HFFc6 (cell line): Measurements from ENCODE around the gene FRMD3. TPM values are rescaled to one million over a fixed set of nuclear protein-coding genes. Genes with fewer than 3 reads are reported as not detected.

Experiments used
- DNase-seq: peaks from one replicate; pipeline ENCODE4 v3.0.0-alpha.2; 2018
- H3K27ac Mint-ChIP-seq: 2 replicates; pipeline ENCODE4 v1.8.0; 2020; ENCODE audit warnings: mild to moderate bottlenecking, mixed read lengths
- H3K27me3 Mint-ChIP-seq: 2 replicates; pipeline ENCODE4 v1.8.0; 2021; ENCODE audit warnings: mild to moderate bottlenecking, moderate library complexity, mixed read lengths; ENCODE audit not compliant: insufficient read depth
- H3K36me3 Mint-ChIP-seq: 2 replicates; pipeline ENCODE4 v1.8.0; 2021; ENCODE audit warnings: low read depth, mixed read lengths
- H3K4me1 Mint-ChIP-seq: 2 replicates; pipeline ENCODE4 v1.8.0; 2020; ENCODE audit warnings: low read depth, mixed read lengths
- H3K4me3 Mint-ChIP-seq: 2 replicates; pipeline ENCODE4 v1.8.0; 2020; ENCODE audit warnings: mild to moderate bottlenecking, moderate library complexity, mixed read lengths
- H3K9me3 Mint-ChIP-seq: 2 replicates; pipeline ENCODE4 v1.8.0; 2020; ENCODE audit warnings: mild to moderate bottlenecking, mixed read lengths
- total RNA-seq, 6 experiments: library from RNA; stranded (reverse); fragmentation: NEBNext Ultra II Directional; extraction: Animal tissue kit (Norgen Biotek cat#: 25700); gene quantifications; 2 replicates in 1 of 6; 3 replicates in 5 of 6; pipeline ENCODE4 v1.2.3, GENCODE V29; 2021
- TF ChIP-seq, protein P1 (sequence below): fragments of 200-600 bp; sonication (generic); IDR thresholded peaks from 2 replicates; pipeline ENCODE4 v1.5.0; 2021; ENCODE audit warnings: antibody characterized with exemption, mild to moderate bottlenecking

The FRMD3 gene
- total RNA-seq, 6 experiments from 2014 or later: 4.0 to 14.9 (median 12.7) TPM

DNA sequence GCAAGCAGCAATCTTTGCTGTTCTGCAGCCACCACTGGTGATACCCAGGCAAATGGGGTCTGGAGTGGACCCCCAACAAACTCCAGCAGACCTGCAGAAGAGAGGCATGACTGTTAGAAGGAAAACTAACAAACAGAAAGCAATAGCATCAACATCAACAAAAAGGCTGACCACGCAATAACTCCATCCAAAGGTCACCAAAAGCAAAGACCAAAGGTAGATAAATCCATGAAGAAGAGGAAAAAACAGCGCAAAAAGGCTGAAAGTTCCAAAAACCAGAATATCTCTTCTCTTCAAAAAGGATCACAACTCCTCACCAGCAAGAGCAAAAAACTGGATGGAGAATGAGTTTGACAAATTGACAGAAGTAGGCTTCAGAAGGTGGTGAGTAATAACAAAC is 23.4 kb downstream of the FRMD3 start:
- Mint-ChIP-seq H3K4me3 (no peak overlapping the region), H3K36me3 (peaks cover 18% of the 10 kb centered on the region), H3K27me3 (no peaks in the 10 kb centered on the region; the same call in 1 of the 2 replicates), H3K4me1 (peaks cover 62% of the 10 kb centered on the region), H3K9me3 (no peaks in the 10 kb centered on the region), H3K27ac (no peak overlapping the region)
- DNase-seq: no peak
- TF ChIP-seq, protein P1, sequence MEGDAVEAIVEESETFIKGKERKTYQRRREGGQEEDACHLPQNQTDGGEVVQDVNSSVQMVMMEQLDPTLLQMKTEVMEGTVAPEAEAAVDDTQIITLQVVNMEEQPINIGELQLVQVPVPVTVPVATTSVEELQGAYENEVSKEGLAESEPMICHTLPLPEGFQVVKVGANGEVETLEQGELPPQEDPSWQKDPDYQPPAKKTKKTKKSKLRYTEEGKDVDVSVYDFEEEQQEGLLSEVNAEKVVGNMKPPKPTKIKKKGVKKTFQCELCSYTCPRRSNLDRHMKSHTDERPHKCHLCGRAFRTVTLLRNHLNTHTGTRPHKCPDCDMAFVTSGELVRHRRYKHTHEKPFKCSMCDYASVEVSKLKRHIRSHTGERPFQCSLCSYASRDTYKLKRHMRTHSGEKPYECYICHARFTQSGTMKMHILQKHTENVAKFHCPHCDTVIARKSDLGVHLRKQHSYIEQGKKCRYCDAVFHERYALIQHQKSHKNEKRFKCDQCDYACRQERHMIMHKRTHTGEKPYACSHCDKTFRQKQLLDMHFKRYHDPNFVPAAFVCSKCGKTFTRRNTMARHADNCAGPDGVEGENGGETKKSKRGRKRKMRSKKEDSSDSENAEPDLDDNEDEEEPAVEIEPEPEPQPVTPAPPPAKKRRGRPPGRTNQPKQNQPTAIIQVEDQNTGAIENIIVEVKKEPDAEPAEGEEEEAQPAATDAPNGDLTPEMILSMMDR: no peak

DNA sequence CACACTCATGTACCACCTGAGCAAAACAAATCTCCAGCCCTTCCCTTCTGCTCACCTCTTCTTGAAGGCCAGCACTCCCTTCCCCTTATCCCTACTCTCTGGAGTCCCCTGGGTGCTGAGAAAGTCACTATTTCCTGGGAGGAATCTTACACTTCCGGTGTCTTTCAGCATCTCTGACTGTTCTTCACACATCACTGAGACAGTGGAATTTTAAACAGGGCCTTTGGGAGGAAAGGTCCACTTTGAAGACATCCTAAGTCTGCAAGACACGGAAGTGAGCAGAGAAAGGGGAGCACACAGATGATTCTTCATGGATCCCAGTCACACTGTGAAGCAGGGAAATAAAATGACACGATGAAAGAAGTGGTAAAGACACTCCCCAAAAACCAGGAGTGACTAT is 25.6 kb downstream of the FRMD3 start:
- H3K4me3 Mint-ChIP-seq: no peak overlapping the region; the same call in 1 of the 2 replicates
- peak overlapping the region; percentile 44; the same call in 1 of the 2 replicates for H3K27ac Mint-ChIP-seq
- H3K27me3 Mint-ChIP-seq: no peaks in the 10 kb centered on the region; the same call in 1 of the 2 replicates
- no peaks in the 10 kb centered on the region for H3K9me3 Mint-ChIP-seq
- TF ChIP-seq, protein P1: no peak
- peaks cover 6% of the 10 kb centered on the region for H3K36me3 Mint-ChIP-seq
- no peak for DNase-seq
- H3K4me1 Mint-ChIP-seq: peaks cover 74% of the 10 kb centered on the region

DNA sequence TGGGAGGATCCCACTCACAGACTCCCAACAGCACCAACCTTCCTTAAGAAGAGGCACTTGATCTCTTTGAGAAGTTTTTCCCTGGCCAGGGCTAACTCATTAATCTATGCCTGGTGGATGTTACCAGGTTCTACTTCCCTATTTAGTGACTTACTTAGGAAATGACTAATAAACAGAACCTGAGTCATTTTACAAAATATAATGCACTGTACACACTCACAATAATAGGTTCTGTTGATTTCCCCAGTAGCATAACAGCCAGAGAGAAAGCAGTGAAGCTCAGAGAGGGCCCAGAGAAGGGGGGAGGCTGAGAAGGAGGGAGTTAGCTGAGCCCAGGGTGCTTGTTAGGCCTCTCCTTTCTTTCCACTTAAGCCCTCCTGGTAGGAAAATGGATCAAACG is 27.1 kb downstream of the FRMD3 start:
- H3K27me3 Mint-ChIP-seq: no peaks in the 10 kb centered on the region; the same call in 1 of the 2 replicates
- peak overlapping the region; percentile 77 for H3K27ac Mint-ChIP-seq
- peak; percentile 66 for DNase-seq
- H3K4me3 Mint-ChIP-seq: no peak overlapping the region
- peaks cover 71% of the 10 kb centered on the region for H3K4me1 Mint-ChIP-seq
- TF ChIP-seq, protein P1: no peak
- H3K36me3 Mint-ChIP-seq: peaks cover 6% of the 10 kb centered on the region
- no peaks in the 10 kb centered on the region for H3K9me3 Mint-ChIP-seq

DNA sequence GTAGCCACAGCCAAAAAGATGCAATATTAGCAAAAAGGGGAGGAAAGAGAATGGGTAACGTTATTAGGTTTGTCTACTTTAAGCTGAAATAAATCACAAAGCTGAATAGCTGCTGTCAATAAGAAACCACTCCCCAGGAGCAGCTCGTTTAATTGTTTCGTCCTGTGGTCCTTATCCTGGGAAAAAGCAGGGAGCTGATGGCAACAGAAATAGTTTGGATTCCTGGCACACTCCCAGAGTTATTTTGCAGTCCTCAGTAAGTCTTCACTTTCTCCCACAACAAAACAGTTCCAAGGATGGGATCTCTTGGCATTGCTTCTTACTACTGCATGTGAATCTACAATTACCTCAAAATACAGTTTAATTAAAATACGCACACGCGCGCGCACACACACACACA is 28.8 kb downstream of the FRMD3 start:
- Mint-ChIP-seq H3K36me3 (peaks cover 6% of the 10 kb centered on the region), H3K4me1 (peaks cover 64% of the 10 kb centered on the region), H3K27me3 (no peaks in the 10 kb centered on the region), H3K27ac (peak overlapping the region; percentile 63), H3K9me3 (no peaks in the 10 kb centered on the region), H3K4me3 (peak overlapping the region; percentile 33; the same call in 1 of the 2 replicates)
- DNase-seq: peak; percentile 49
- TF ChIP-seq, protein P1: no peak

DNA sequence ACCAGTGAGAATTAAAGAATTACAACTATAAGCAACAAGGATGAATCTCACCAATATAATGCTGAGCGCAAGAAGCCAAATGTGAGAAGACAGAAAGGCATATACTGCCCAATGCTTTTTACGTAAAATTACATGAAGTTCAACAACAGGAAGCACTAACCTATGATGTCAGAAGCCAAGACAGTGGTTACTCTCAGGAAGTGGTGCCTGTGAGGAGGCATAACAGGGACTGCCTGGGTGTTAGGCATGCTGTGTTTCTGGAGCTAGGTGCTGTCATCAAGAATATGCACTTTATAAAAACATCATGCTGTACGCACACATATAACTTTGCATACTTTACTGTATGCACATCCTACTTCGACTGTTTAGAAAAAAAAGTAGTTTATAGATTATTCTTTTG is 30.1 kb downstream of the FRMD3 start:
- H3K4me1 Mint-ChIP-seq: peaks cover 75% of the 10 kb centered on the region
- H3K9me3 Mint-ChIP-seq: no peaks in the 10 kb centered on the region
- DNase-seq: no peak
- peaks cover 13% of the 10 kb centered on the region for H3K36me3 Mint-ChIP-seq
- TF ChIP-seq, protein P1: no peak
- no peak overlapping the region for H3K27ac Mint-ChIP-seq
- H3K4me3 Mint-ChIP-seq: no peak overlapping the region
- H3K27me3 Mint-ChIP-seq: no peaks in the 10 kb centered on the region; the same call in 1 of the 2 replicates

DNA sequence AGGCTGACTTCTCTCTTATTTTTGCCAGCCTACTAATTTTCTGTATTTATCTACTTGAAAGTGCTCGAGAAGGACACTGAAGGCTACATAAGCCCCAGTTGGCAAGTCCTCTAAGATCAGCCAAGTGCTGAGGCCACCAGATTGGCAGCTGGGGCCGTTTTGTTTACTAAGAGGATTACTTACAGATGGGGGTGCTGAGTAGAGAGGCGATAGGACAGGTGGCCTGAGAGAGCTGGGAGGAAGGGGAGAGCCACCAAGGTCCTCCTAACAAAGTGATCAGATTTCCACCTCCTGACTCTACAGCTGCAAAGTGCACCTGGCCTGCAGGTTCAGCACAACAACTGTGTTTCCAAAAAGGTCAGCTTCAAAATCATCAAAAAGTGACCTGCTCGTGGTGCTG is 32.9 kb downstream of the FRMD3 start:
- Mint-ChIP-seq H3K9me3 (no peaks in the 10 kb centered on the region), H3K4me3 (no peak overlapping the region), H3K4me1 (peaks cover 75% of the 10 kb centered on the region), H3K27ac (no peak overlapping the region), H3K36me3 (peaks cover 13% of the 10 kb centered on the region), H3K27me3 (peaks cover 3% of the 10 kb centered on the region)
- no peak for DNase-seq
- TF ChIP-seq, protein P1: no peak
